Activated T-helper 2 cell treated with anti-CD3 and anti-CD28 coated beads, Interferon-gamma antibody, Interleukin-2, Interleukin-4, amounts not matched to agents 10 μg/mL and 5 μg/mL and 100 μg/mL, durations not matched to agents 14 hours and 24 hours and 36 hours (primary cell): ENCODE results near the gene CLCN3. TPM values are rescaled to one million over a fixed set of nuclear protein-coding genes. Genes with fewer than 3 reads are reported as not detected.
A peak's percentile ranks its signal among the peaks of the same experiment; 100 is the strongest.
"Not testable (repeated sequence)": the region's sequence is repeated elsewhere in the genome, so short reads cannot be mapped to it uniquely, and the experiment has no call there.

Experiments
- DNase-seq: peaks from one replicate; pipeline ENCODE4 v3.0.0; 2021; ENCODE audit warnings: low spot score
- H3K27ac Mint-ChIP-seq: one replicate; pipeline ENCODE4 v1.8.0; 2021; ENCODE audit warnings: mixed read lengths
- H3K27me3 Mint-ChIP-seq: one replicate; pipeline ENCODE4 v1.8.0; 2021; ENCODE audit warnings: low read depth, mixed read lengths
- H3K36me3 Mint-ChIP-seq: one replicate; pipeline ENCODE4 v1.8.0; 2021; ENCODE audit warnings: low read depth, mixed read lengths
- H3K4me1 Mint-ChIP-seq: one replicate; pipeline ENCODE4 v1.8.0; 2021; ENCODE audit warnings: low read depth, mixed read lengths
- H3K4me3 Mint-ChIP-seq: one replicate; pipeline ENCODE4 v1.8.0; 2021; ENCODE audit warnings: low read depth, mild to moderate bottlenecking, moderate library complexity, mixed read lengths
- H3K9me3 Mint-ChIP-seq: one replicate; pipeline ENCODE4 v1.8.0; 2021; ENCODE audit warnings: mixed read lengths
- intact Hi-C: fragments of 100-400 bp; cut with micrococcal nuclease; formaldehyde crosslinking; loops from one replicate; pipeline ENCODE4 v1.15.1; 2023
- total RNA-seq: library from RNA; stranded (reverse); gene quantifications from 2 replicates; pipeline ENCODE4 v1.2.3, GENCODE V29; 2022

The CLCN3 gene
- total RNA-seq, result 23.8 and 25.6 TPM in 2 replicates

GRCh38 chr4:169619958-169620879 lies at the start of gene CLCN3:
TSS of gene CLCN3 (plus strand) at chr4:169620578. CDS start at chr4:169635929, 15,351 bp downstream.
- peak within 1 kb of the TSS; percentile 99 for H3K4me3 Mint-ChIP-seq
- intact Hi-C loops, result loop anchor here (1.0 to 10.0 kb wide), 4 partner anchors 8 to 755 kb away; partner anchors contain the start of gene NEK1
- no peaks in the 10 kb centered on the region for H3K9me3 Mint-ChIP-seq
- H3K4me1 Mint-ChIP-seq, result peaks cover 62% of the 10 kb centered on the region
- peak; percentile 85 for DNase-seq
- H3K27me3 Mint-ChIP-seq, result no peaks in the 10 kb centered on the region
- peaks cover 5% of the 10 kb centered on the region for H3K36me3 Mint-ChIP-seq
- peak within 1 kb of the TSS; percentile 99 for H3K27ac Mint-ChIP-seq

GRCh38 chr4:169571012-169571411 lies 49.4 kb upstream of the CLCN3 start:
- H3K4me3 Mint-ChIP-seq, H3K27ac Mint-ChIP-seq, intact Hi-C loops: not testable (repeated sequence)

DNA sequence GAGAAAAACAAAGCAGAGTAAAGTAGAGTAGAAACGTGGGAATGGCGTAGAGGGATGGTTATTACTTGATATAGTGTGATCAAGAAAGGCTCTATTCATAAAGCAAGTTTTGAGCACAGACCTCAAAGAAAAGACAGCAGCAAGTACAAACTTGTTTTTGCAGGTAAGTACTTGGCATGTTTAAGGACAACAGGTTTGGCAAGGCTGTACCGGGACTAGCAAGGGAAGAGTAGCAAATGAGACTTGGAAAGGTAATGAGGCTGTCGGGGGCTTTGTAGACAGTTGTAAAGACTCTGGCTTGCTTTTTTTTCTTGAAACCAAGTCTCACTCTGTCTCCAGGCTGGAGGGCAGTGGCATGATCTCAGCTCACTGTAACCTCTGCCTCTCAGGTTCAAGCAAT lies 48.9 kb upstream of the CLCN3 start:
- Mint-ChIP-seq H3K9me3 (no peaks in the 10 kb centered on the region), H3K36me3 (peaks cover 30% of the 10 kb centered on the region)

More at GRCh38 chr4:169571012-169571411, 49.4 kb upstream of the CLCN3 start:
- H3K36me3 Mint-ChIP-seq, result peaks cover 31% of the 10 kb centered on the region
- not testable (repeated sequence) for H3K4me1 Mint-ChIP-seq, DNase-seq, H3K9me3 Mint-ChIP-seq, H3K27me3 Mint-ChIP-seq

DNA sequence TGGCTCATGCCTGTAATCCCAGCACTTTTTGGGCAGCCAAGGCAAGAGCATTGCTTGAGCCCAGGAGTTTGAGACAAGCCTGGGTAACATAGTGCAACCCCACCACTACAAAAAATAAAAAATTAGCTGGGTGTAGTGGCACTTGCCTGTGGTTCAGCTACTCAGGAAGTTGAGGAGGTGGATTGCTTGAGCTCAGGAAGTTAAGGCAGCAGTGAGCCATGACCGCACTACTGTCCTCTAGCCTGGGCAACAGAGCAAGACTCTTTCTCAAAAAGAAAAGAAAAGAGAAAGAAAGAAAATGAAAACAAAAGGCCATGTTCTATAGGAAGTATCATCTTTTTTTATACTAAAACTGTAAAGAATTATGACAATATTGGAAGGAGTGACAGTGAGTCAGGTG lies 46.5 kb upstream of the CLCN3 start:
- Mint-ChIP-seq H3K4me3 (no peak overlapping the region), H3K9me3 (no peaks in the 10 kb centered on the region), H3K27me3 (no peaks in the 10 kb centered on the region), H3K36me3 (peaks cover 29% of the 10 kb centered on the region), H3K4me1 (peaks cover 3% of the 10 kb centered on the region), H3K27ac (no peak overlapping the region)
- DNase-seq, result no peak
- intact Hi-C loops, result no loop called here

More for the DNA sequence above, 48.9 kb upstream of the CLCN3 start:
- intact Hi-C loops, result no loop called here
- Mint-ChIP-seq H3K27ac (no peak overlapping the region), H3K4me1 (peaks cover 4% of the 10 kb centered on the region), H3K27me3 (no peaks in the 10 kb centered on the region), H3K4me3 (no peak overlapping the region)
- no peak for DNase-seq

- DNase-seq, result no peak
- peaks cover 22% of the 10 kb centered on the region for H3K36me3 Mint-ChIP-seq
- H3K4me3 Mint-ChIP-seq, result no peak overlapping the region
- H3K27ac Mint-ChIP-seq, result no peak overlapping the region
- no peaks in the 10 kb centered on the region for H3K27me3 Mint-ChIP-seq
- intact Hi-C loops, result no loop called here
- H3K9me3 Mint-ChIP-seq, result no peaks in the 10 kb centered on the region
- peaks cover 9% of the 10 kb centered on the region for H3K4me1 Mint-ChIP-seq
Measured at GRCh38 chr4:169582203-169582602, 38.2 kb upstream of the CLCN3 start.

GRCh38 chr4:169582706-169583105 lies 37.7 kb upstream of the CLCN3 start:
- H3K4me1 Mint-ChIP-seq, result peaks cover 9% of the 10 kb centered on the region
- H3K36me3 Mint-ChIP-seq, result peaks cover 22% of the 10 kb centered on the region
- intact Hi-C loops, result no loop called here
- no peak for DNase-seq
- H3K27ac Mint-ChIP-seq, result no peak overlapping the region
- no peaks in the 10 kb centered on the region for H3K27me3 Mint-ChIP-seq
- no peak overlapping the region for H3K4me3 Mint-ChIP-seq
- no peaks in the 10 kb centered on the region for H3K9me3 Mint-ChIP-seq

DNA sequence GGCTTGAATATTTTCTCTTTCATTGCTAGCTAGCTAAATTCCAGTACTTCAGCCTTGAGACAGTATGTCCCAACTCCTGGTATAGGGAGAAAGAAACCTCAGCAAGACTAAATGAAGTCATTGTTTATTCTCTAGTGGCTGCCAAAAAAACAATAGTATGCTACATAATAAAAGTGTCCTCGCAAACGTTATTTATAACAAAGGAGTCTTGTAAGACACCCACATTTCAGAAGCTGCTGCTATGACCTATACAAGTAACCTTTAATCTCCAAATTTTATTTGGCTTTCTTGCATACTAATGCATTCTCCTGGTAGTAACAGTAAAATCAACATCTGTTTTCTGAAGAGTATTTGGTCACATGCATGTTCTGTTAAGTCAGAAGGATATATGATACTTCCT lies 36.8 kb upstream of the CLCN3 start:
- Mint-ChIP-seq H3K36me3 (peaks cover 22% of the 10 kb centered on the region), H3K27me3 (no peaks in the 10 kb centered on the region), H3K27ac (no peak overlapping the region), H3K9me3 (no peaks in the 10 kb centered on the region), H3K4me3 (no peak overlapping the region), H3K4me1 (peaks cover 9% of the 10 kb centered on the region)
- intact Hi-C loops, result no loop called here
- no peak for DNase-seq

- no peak overlapping the region for H3K27ac Mint-ChIP-seq
- H3K27me3 Mint-ChIP-seq, result no peaks in the 10 kb centered on the region
- no peak overlapping the region for H3K4me3 Mint-ChIP-seq
- no peak for DNase-seq
- H3K36me3 Mint-ChIP-seq, result peaks cover 20% of the 10 kb centered on the region
- H3K4me1 Mint-ChIP-seq, result no peaks in the 10 kb centered on the region
- H3K9me3 Mint-ChIP-seq, result no peaks in the 10 kb centered on the region
- intact Hi-C loops, result no loop called here
Measured at GRCh38 chr4:169593050-169593560, 27.3 kb upstream of the CLCN3 start.

DNA sequence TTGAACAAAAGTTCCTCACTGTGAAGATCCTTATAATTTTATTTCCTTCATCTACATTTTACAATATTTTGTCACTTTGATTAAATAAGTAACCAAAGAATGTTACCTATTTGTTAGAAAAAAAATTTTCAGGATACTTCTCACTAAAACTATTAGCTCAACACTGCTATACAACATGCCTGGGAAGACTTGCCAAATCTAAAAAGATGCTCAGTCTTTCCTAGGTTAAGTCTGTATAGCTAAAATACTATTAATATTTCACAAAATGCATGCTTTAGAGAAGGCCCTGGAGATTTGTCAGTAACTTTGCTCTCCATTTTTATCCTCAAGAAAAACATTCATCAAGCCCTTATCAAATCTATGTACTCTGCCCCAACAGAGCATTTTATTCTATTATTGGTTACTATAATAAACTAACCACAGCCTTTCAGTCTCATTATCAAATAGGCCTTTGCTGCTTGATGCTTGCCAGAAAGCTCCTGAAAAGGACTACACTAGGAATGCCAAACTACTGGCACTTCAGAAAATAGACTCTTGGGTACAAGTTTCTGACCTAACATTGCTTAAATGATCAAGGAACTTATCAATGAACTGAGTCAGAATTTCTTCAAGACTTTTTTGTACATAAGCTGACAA lies 25.7 kb upstream of the CLCN3 start:
- intact Hi-C loops, result no loop called here

DNA sequence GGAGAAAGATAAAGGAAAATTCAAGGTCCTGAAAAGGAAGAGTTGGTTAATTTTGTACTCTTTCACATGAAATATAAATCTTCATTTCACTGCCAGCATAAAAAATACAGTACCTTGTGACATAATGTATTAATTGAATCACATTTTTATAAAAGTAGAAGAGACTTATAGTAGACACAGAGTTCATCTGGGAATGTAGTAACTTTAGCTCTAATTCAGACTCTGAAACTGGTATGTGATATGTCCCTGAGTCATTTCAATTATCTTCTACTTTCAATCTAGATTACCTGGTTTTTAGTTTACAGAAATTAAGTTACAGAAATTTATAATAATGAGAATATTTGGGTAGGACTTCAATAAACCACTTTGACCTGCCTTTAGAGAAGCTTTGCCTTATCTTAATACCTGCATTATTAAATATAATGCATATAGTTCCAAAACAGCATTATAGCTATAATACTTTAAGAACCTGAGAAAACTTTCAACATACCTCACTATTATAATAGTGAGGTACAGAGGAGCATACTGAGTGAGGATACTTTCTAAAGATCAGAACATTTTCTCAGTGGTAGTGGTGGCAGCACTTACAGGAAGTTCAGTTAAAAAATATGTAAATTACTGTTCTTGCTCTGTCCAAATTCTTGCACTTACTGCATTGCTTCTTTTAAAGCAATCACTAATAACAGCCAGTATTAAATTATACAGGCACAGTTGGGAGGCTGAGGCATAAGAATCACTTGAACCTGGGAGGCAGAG lies 19.2 kb upstream of the CLCN3 start:
- no peaks in the 10 kb centered on the region for H3K9me3 Mint-ChIP-seq
- H3K27ac Mint-ChIP-seq, result no peak overlapping the region
- peaks cover 32% of the 10 kb centered on the region for H3K4me1 Mint-ChIP-seq
- peaks cover 29% of the 10 kb centered on the region for H3K36me3 Mint-ChIP-seq
- H3K4me3 Mint-ChIP-seq, result no peak overlapping the region
- intact Hi-C loops, result no loop called here
- H3K27me3 Mint-ChIP-seq, result no peaks in the 10 kb centered on the region
- DNase-seq, result no peak

More for the DNA sequence above, 25.7 kb upstream of the CLCN3 start:
- Mint-ChIP-seq H3K36me3 (peaks cover 23% of the 10 kb centered on the region), H3K4me1 (no peaks in the 10 kb centered on the region), H3K4me3 (no peak overlapping the region), H3K9me3 (no peaks in the 10 kb centered on the region), H3K27ac (no peak overlapping the region), H3K27me3 (no peaks in the 10 kb centered on the region)
- no peak for DNase-seq

GRCh38 chr4:169603312-169603711 lies 17.1 kb upstream of the CLCN3 start:
- no peaks in the 10 kb centered on the region for H3K27me3 Mint-ChIP-seq
- H3K4me3 Mint-ChIP-seq, result no peak overlapping the region
- H3K4me1 Mint-ChIP-seq, result peaks cover 42% of the 10 kb centered on the region
- DNase-seq, result no peak
- no peak overlapping the region for H3K27ac Mint-ChIP-seq
- H3K36me3 Mint-ChIP-seq, result peaks cover 34% of the 10 kb centered on the region
- no peaks in the 10 kb centered on the region for H3K9me3 Mint-ChIP-seq
- intact Hi-C loops, result no loop called here

DNA sequence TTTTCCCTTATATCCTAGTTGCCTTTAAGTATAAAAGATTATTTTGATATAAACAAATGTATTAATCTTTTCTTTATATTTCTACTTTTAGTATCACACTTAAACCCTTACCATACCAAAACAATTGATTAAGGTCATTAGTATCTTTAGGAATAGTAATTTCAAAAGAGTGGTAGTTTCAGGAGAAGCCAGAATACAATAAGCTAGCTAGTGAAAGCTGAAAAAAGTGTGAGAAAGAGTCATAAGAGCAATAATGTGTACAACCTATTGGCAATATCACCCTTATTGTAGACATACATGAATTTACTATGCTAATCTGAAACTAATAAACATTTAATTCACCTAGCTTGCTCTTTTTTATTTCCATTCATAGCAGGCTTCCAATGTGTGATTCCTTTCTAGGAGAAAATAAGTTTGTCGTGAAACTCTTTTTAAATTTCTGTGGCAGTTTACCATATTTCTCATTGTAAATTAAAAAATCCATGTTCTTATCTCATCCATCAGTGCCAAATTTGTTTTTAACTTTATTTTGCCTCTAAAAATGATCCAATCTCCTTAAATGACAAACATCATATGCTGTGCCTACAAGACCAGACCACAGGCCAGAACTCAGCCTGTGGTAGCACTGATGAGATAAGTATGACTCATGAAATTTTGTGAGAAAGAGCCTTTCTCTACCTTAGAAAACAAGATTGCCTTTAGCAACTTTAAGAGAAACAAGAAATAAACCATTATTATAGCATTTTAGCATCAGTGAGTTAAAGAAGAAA lies 16.1 kb upstream of the CLCN3 start:
- H3K27ac Mint-ChIP-seq, result peak overlapping the region; percentile 51
- no peaks in the 10 kb centered on the region for H3K9me3 Mint-ChIP-seq
- peaks cover 42% of the 10 kb centered on the region for H3K4me1 Mint-ChIP-seq
- peaks cover 31% of the 10 kb centered on the region for H3K36me3 Mint-ChIP-seq
- intact Hi-C loops, result loop anchor here (1.0 to 2.0 kb wide), 2 partner anchors 8 to 14 kb away; partner anchors contain the start of gene NEK1
- H3K4me3 Mint-ChIP-seq, result no peak overlapping the region
- no peaks in the 10 kb centered on the region for H3K27me3 Mint-ChIP-seq
- DNase-seq, result no peak
